GM21825 (cell line): ENCODE data around the gene PARP8.
"Not testable (repeated sequence)": the region's sequence is repeated elsewhere in the genome, so short reads cannot be mapped to it uniquely, and the experiment has no call there.

Experiments used
- ATAC-seq: cut with Tn5 transposase; IDR thresholded peaks from one replicate; pipeline ENCODE4 v1.9.1; 2021; ENCODE audit warnings: mild to moderate bottlenecking, moderate library complexity; ENCODE audit not compliant: unreplicated experiment

The PARP8 gene

GRCh38 chr5:50666261-50667022 lies at the start of gene PARP8:
Gene PARP8 (plus strand): TSS chr5:50666637. CDS start chr5:50667096, 459 bp downstream.
- ATAC-seq, result peak; percentile 46

- no peak for ATAC-seq
Observed at GRCh38 chr5:50623666-50624065, 42.8 kb upstream of the PARP8 start.

- not testable (repeated sequence) for ATAC-seq
Observed at GRCh38 chr5:50634866-50635265, 31.6 kb upstream of the PARP8 start.

GRCh38 chr5:50637576-50637975 lies 28.9 kb upstream of the PARP8 start:
- not testable (repeated sequence) for ATAC-seq

GRCh38 chr5:50646591-50646990 lies 19.8 kb upstream of the PARP8 start:
- ATAC-seq, result no peak

- ATAC-seq, result no peak
Observed at GRCh38 chr5:50647726-50648125, 18.7 kb upstream of the PARP8 start.

GRCh38 chr5:50653946-50654345 lies 12.5 kb upstream of the PARP8 start:
- peak; percentile 79 for ATAC-seq

- ATAC-seq, result no peak
Observed at GRCh38 chr5:50655067-50655809, 11.2 kb upstream of the PARP8 start.

- ATAC-seq, result no peak
Observed at GRCh38 chr5:50655810-50656205, 10.6 kb upstream of the PARP8 start.

GRCh38 chr5:50657044-50657443 lies 9.4 kb upstream of the PARP8 start:
- no peak for ATAC-seq

GRCh38 chr5:50658246-50658645 lies 8.2 kb upstream of the PARP8 start:
- ATAC-seq, result no peak

- ATAC-seq, result no peak
Observed at GRCh38 chr5:50663636-50664035, 2.8 kb upstream of the PARP8 start.

- no peak for ATAC-seq
Observed at GRCh38 chr5:50665091-50665490, 1.3 kb upstream of the PARP8 start.

GRCh38 chr5:50665761-50666202 lies 655 bp upstream of the PARP8 start:
- ATAC-seq, result not testable (repeated sequence)

- peak; percentile 31 for ATAC-seq
Observed at GRCh38 chr5:50667023-50667652, 701 bp downstream of the PARP8 start.

- peak; percentile 80 for ATAC-seq
Observed at GRCh38 chr5:50667653-50668595, 1.5 kb downstream of the PARP8 start.

- not testable (repeated sequence) for ATAC-seq
Observed at GRCh38 chr5:50668636-50669035, 2.2 kb downstream of the PARP8 start.

- no peak for ATAC-seq
Observed at GRCh38 chr5:50672663-50673062, 6.2 kb downstream of the PARP8 start.

GRCh38 chr5:50673444-50673843 lies 7.0 kb downstream of the PARP8 start:
- not testable (repeated sequence) for ATAC-seq

GRCh38 chr5:50675385-50675784 lies 8.9 kb downstream of the PARP8 start:
- no peak for ATAC-seq
